GM19035 (cell line): ENCODE results near the gene FAM53A.

Experiments
- ATAC-seq: cut with Tn5 transposase; IDR thresholded peaks from one replicate; pipeline ENCODE4 v1.9.1; 2021; ENCODE audit not compliant: unreplicated experiment

FAM53A gene, protein sequence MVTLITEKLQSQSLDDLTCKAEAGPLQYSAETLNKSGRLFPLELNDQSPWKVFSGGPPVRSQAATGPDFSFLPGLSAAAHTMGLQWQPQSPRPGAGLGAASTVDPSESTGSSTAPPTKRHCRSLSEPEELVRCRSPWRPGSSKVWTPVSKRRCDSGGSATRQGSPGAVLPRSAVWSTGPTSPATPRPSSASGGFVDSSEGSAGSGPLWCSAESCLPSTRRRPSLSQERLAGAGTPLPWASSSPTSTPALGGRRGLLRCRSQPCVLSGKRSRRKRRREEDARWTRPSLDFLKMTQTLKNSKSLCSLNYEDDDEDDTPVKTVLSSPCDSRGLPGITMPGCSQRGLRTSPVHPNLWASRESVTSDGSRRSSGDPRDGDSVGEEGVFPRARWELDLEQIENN

DNA sequence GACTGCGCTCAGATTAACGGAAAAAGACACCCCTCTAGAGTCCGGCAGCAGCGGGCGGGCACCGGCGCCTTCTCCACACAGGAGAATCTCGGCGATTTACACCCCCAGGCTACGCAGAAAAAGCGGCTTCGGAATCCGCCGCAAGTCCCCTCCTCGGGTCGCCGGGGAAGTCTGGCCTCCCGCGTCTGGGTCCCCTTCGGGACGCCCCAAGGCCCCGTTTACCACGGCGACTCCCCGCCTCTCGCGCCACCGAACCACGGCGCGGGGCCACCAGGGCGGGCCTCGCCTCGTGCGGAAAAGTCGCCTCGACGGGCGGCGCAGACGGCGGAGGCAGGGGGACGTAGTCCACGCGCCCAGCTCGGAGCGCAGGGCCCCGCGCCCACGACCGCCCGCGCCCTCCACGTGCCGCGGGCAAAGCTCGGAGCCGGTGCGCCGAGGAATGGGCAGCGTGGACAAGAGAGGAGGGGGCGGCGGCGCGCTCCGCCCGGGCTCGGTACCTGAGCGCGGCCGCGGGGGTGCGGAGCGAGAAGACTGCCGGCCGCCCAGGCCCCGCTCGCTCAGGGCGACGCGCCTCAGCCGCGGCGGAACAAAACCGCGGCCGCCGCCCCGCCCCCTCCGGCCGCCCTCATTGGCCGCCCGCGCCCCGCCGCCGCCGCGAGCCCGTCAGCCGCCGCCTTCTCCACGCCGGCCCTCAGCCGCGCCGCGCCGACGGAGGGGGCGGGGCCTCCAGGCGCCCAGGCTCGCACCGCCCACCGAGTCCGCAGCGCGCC lies at the start of gene FAM53A:
Gene FAM53A, minus strand, starts transcription at position 578 of the 770 bp plus-strand sequence. CDS start 15,572 bp downstream, outside the sequence.
- peak; percentile 88 for ATAC-seq

DNA sequence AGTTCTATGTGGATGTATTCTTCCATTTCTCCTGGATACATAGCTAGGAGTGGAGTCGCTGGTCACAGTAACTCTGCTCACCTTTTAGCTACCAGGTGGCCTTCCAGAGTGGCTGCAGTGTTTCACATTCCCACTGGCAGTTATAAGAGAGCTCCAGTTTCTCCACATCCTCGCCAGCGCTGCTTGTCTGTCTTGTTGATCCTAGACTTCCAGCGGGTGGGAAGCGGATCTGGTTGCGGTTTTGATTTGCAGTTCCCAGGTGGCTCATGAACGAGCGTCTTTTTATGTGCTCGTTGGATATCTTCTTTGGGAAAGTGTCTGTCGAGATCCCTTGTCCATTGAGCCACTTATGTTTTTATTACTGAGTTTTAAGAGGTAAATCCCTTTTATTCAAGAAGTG lies 48.8 kb upstream of the FAM53A start:
- ATAC-seq = no peak

DNA sequence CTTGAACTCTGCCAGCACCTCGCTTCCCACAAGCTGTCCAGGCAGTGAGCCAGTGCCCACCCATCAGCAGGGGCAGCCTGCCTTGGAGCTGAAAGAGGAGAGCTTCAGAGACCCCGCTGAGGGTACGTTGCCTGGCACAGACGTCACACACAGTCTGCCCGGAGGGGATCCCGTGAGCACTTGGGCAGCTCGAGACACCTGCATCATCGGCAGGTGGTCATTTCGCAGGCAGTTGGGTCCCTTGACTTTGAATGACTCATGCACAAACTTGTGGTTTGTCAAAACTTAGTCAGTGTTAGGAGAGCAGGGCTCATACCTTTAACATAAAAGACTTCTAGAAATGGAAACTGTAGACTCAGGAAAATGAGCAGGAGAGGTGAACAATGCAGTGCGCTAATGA lies 47.1 kb upstream of the FAM53A start:
- no peak for ATAC-seq

DNA sequence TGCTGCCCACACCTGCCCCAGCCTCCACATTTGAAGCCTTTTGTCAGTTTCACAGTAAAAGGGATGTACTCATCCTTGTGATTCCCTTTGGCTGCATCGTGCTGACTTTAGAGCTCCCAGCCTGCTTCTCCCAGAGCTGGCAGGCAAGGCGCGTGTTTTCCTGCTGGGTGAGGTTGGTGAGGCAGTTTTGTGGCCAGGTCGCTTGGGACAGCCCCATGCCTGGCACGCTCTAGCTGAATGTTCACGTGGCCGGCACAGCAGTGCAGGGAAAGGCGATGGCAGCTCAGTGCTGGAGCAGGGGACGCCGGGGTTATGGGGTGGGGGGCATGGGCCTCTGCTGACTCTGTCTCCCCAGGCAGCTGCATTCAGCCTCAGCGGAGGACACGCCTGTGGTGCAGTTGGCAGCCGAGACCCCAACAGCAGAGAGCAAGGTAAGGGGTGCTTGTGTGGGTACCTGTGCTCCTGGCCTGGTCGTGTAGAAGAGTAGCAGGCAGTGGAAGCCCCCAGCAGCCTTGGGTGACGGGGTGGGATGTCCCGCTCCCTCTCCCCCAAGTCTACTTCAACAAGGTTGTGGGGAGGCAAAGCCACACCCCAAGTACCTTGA lies 46.5 kb upstream of the FAM53A start:
- ATAC-seq = no peak

DNA sequence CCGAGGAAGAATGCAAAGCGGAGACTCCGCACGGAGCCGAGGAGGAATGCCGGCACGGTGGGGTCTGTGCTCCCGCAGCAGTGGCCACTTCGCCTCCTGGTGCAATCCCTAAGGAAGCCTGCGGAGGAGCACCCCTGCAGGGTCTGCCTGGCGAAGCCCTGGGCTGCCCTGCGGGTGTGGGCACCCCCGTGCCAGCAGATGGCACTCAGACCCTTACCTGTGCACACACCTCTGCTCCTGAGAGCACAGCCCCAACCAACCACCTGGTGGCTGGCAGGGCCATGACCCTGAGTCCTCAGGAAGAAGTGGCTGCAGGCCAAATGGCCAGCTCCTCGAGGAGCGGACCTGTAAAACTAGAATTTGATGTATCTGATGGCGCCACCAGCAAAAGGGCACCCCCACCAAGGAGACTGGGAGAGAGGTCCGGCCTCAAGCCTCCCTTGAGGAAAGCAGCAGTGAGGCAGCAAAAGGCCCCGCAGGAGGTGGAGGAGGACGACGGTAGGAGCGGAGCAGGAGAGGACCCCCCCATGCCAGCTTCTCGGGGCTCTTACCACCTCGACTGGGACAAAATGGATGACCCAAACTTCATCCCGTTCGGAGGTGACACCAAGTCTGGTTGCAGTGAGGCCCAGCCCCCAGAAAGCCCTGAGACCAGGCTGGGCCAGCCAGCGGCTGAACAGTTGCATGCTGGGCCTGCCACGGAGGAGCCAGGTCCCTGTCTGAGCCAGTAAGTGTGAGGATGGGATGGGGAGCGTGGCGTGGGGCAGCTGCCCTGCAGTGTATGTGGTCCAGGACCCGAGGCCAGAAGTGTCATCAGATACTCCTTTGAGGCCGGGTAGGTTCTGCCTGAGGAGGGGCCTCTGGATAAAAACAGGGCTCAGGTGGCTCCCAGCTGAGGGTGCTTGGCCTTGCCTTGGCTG lies 44.2 kb upstream of the FAM53A start:
- ATAC-seq = no peak

DNA sequence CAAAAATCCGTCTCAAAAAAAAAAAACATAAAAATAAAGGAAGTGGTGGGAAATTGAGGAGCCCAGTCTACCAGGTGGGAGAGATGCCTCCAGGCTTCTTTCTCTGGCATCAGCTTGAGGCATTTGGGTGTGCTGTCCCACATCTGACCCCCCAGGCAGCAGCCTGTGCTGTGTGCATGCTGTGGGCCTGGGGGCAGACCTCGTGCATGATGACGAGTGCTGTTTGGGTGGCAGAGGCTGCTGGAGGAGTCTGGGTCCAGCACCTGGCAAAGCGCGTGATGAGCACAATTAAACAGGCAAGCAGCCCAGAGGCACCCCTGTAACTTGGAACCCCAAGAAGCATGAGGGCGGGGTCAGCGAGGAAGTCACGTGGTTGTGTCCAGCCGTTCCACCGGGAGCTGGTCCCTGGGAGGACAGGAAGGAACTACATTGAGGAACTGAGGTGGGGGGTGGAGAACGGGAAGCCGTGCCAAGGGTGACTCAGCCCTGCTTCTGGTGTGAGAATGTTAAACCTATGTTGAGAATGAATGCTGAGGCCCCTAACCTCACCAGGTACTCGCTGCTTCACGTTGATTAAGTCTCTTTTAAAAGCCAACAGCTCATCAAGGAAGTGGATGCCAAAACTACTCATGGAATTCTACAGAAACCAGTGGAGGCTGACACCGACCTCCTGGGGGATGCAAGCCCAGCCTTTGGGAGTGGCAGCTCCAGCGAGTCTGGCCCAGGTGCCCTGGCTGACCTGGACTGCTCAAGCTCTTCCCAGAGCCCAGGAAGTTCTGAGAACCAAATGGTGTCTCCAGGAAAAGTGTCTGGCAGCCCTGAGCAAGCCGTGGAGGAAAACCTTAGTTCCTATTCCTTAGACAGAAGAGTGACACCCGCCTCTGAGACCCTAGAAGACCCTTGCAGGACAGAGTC lies 43.3 kb upstream of the FAM53A start:
- no peak for ATAC-seq

DNA sequence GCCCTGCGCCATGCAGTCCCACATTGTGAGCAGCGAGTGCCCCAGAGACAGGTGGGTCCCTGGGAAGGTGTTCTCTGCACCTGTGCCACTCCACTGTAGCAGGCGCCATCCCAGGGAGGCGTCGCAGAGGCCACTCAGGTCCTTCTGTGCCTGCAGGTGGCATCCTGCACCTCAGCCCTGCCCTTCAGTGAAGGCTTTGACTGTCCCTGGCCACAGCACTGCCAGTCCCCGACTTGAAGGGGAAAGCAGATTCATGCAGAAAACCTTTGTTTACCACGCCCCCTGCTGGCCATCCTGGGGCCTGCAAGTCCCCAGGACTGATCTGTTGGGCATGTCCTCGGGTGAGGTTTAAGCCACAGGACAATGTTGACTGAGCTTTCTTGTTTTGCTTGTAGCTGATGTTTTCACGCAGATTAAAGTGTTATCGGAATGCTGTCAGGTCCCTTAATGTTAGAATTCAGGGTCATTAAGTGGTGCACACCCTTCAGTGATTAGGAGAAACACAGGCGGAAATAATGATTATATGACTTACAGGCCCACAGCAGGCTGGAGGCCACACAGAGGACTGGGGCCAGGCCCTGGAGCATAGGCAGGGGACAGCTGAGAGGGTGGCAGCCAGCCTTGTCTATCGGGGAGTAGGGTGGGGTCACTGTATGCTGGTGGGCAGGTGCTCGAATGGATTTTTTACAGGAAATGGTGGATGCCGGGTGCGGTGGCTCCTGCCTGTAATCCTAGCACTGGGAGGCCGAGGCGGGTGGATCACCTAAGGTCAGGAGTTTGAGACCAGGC lies 42.2 kb upstream of the FAM53A start:
- no peak for ATAC-seq

DNA sequence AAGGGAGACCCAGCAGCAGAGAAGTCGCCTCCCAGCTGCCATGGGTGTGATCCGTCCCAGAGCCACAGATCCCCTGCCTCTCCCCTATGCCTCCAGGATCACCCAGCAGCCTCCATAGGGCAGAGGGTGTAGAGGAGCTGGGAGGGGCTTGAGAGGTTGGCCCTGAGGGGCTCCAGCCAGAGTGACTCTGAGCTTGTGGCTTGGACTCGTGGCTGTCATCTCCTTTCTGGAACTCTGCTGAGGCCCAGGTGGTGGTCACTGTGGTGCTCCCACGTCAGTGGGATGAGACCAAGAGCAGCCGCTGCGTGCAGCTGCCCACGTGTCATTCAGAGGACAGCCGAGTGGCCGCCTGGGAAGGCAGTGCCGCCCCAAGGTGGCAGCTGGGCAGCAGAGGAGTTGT lies 41.4 kb upstream of the FAM53A start:
- ATAC-seq = no peak

DNA sequence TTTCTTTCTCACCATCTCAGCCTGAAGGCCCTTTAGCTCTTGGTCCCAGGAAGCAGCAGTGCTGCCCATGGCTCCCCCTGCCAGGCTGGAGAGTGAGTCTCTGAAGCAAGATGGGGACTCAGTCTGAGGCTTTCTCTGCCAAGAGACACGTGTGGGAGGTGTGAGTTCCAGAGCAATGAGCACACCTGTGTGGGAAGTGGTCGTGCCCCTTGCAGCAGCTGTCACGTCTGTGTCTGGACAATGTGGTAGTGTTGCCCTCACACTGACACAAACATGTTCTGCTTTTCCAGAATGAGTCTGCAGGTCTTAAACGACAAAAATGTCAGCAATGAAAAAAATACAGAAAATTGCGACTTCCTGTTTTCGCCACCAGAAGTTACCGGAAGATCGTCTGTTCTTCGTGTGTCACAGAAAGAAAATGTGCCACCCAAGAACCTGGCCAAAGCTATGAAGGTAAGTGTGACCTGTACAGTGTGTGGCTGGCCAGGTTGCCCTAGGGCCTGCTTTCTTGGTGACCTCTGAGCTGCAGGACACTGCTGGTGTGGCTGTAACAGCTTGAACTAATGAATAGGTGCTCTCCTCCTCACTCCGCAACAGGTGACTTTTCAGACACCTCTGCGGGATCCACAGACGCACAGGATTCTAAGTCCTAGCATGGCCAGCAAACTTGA lies 39.2 kb upstream of the FAM53A start:
- no peak for ATAC-seq

DNA sequence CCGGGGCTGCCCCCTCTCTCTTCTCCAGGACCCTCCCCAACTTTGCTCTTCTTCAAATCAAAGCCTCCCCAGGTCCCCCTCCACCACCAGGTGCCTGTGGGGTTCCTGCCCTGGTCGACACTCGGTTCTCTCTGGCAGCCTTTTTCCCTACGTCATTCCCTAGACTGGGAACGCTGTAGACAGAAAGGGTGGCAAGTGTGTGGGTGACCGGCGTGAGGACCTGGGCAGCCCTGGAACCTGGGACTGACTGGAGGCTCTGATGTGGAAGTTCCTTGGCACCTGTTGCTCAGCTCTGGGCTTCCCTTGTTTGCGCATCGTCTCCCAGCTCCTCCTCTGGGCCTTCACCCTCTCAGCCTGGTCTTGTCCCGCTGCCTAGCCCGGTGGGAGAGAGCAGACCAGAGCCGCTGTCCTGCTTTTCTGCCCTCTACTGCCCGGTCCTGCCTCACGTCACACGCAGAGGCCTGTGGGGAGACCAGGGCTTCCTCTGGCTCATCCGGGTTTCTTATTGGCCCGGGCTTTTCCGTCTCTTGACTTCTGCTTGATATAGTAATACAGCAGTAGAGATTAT lies 38.5 kb upstream of the FAM53A start:
- no peak for ATAC-seq

DNA sequence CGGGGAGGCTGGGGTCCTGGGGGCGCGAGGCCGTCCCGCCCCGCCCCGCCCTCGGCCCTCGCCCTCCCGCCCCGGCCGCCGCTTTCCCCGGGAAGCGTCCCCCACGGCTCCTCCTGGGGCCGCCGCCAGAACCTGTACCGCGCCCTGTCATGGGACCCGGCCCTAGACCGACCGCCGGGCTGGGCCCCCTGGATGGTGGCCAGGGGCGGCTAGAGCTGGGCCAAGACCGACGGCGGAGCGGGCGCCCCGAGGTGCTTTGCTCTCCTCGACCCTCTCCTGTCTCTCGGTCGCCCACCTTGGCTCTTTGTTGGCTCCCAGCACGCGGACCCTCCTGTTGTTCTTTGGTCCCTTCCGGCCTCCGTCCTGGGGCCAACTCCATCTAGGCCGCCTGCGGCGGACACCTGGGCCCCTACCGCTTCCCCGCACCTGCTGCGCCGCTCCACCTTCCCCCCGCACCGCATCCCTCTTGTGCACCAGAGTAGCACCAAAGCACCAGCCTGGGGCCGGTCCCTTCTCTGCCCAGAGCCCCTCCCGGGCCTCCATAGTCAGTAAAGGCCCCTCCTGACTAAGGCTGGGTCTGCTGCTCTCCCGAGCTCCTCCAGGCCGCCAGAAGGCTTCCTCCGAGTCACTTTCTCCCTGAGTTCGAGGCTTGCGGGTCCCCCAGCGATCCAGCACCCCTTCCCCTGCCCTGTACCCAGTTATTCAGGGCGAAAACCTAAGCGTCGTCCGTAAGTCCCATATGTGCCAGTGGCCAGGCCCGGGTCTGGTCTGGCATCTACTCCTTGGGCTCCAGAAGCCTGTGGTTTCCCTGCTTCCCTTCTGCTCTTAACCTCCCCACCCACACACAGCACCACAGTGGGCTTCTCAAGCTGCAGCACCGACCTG lies 37.8 kb upstream of the FAM53A start:
- peak; percentile 2 for ATAC-seq

DNA sequence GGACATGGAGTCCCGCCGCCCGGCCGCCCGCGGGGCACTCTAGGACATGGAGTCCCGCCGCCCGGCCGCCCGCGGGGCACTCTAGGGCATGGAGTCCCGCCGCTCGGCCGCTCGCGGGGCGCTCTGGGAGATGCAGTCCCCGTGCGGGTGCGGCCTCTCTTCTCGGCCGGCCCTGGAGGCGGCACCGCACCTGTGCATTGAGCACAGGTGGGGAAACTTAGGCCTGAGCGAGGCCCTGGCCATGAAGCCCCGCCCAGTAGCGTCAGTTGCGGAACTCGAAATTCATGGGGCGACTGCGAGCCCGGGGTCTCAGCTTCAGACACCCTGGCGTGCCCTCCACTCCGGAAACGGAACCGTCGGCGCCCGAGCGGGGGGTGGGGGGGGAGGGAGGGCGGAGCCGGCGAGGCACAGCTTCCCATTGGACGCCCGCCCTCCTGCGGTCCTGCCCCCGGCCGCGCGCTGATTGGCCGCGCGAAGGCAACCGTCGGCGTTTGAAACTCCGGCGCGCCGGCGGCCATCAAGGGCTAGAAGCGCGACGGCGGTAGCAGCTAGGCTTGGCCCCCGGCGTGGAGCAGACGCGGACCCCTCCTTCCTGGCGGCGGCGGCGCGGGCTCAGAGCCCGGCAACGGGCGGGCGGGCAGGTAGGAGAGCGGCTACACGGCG lies 37.0 kb upstream of the FAM53A start, which contains the start of the genes TACC3 and TMEM129:
Gene TACC3, plus strand, starts transcription at position 519 of the 663 bp plus-strand sequence. CDS start 1,901 bp downstream, outside the sequence.
Gene TMEM129, minus strand, starts transcription at position 321 of the 663 bp plus-strand sequence. CDS start 486 bp downstream, outside the sequence.
- peak; percentile 79 for ATAC-seq

DNA sequence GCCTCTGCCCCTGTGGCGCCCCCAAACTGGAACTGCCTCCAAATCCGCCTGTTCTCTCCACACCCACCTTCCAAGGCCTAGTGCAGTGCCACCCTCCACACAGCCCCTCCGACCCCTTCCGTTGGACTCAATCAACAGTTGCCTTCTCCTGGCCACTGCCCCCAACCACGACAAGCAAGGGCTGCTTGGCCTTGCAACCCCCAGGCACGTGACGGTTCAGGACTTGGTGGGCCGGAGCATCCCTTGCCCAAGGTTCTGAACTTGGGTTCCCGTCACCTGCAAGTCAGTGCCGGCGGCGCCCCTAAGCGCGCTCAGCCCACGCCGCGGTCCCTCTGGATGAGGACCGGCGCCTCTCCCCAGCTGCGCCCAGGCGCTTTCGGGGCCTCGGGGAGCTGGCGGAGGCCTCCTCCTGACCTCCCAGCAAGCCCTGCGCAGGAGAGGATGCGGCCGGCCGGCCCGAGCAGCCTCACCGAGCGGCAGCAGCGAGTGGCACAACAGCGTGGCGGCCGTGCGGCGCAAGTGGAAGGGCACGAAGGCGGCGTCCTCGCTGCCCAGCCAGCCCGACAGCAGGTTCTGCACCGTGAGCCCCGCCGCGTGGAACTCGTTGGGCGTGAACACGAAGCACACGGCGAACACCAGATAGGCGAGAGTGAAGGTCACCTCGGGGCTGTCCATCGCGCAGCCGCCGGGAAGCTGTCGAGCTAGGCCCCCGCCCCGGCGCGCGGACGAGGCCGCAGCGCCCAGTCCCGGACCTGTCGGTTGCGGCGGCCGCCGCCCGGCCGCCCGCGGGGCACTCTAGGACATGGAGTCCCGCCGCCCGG lies 36.3 kb upstream of the FAM53A start:
- peak; percentile 27 for ATAC-seq

DNA sequence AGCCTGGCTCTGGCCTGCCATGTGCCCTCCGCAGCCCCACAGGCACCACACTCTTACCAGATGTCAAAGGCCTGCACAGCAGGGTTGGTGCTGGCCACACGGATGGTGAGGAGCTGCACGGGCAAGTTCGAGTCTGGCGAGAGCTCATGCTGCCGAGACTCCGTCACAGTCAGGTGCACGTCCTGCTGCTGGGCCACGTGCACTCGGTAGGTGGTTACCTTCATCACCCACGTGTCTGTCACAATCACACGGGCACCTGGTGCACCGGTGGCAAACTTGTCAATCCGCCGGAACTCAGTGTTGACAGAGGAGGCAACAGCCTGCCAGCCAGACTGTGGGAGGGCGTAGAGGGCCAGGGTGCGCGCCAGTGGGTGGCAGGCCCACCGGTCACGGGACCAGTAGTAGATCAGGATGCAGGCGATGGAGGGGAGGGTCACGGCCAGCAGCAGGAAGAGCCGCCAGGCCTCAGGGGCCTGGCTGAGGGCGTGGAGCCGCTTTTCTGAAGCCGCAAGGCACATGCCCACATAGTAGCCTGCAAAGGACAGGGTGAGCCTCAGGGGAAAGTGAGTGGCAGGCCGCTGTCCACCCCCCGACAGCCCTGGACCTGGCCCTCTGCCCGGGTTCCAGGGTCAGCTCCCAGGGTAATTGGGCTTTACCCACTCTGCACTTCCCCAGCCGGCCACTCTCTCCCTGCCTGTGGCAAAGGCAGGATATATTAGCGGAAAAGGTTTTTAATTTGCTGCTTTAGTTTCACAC lies 34.2 kb upstream of the FAM53A start:
- no peak for ATAC-seq
